Right lobe of liver (tissue), 6 donors: Measurements from ENCODE around the gene SERPIND1. TPM values are rescaled to one million over a fixed set of nuclear protein-coding genes. Genes with fewer than 3 reads are reported as not detected.

ENCODE experiments used
- ATAC-seq, 4 donors: fragments of 200-7000 bp; cut with Tn5 transposase; one replicate each; pipeline ENCODE4 v1.9.1; 2020; ENCODE audit warnings: mild to moderate bottlenecking in 4 of 4, moderate library complexity in 4 of 4
- DNase-seq, 3 donors: peaks; one replicate each; pipeline ENCODE4 v3.0.0-alpha.2; 2020
- H3K27ac ChIP-seq, 3 donors: fragments of 200-600 bp; one replicate each; pipeline ENCODE4 v1.8.0; 2022
- H3K27me3 ChIP-seq, 2 donors: fragments of 200-600 bp; one replicate each; pipeline ENCODE4 v1.8.0; 2022
- H3K36me3 ChIP-seq, 4 donors: fragments of 200-600 bp; sonication (generic) in 1 of 4; one replicate each; pipeline versions ENCODE4 v1.5.1 to v1.8.0; 2017 to 2022; ENCODE audit warnings: control low read depth in 1 of 4
- H3K4me1 ChIP-seq, 4 donors: fragments of 200-600 bp; sonication (generic) in 1 of 4; one replicate each; pipeline versions ENCODE4 v1.5.1 to v1.8.0; 2017 to 2022; ENCODE audit warnings: control low read depth in 1 of 4
- H3K4me3 ChIP-seq, 3 donors: fragments of 200-600 bp; one replicate each; pipeline ENCODE4 v1.8.0; 2022
- H3K9me3 ChIP-seq, 4 donors: fragments of 200-600 bp; sonication (generic) in 1 of 4; one replicate each; pipeline versions ENCODE4 v1.5.1 to v1.8.0; 2017 to 2022; ENCODE audit warnings: control low read depth in 1 of 4
- CTCF ChIP-seq, 4 donors: fragments of 200-600 bp in 3 of 4; fragments of 450-650 bp in 1 of 4; IDR thresholded peaks; one replicate each; pipeline versions ENCODE4 v1.5.1 to v1.8.0; 2016 to 2022; ENCODE audit warnings: antibody characterized with exemption in 4 of 4, mild to moderate bottlenecking in 2 of 4
- POLR2A ChIP-seq: fragments of 450-650 bp; IDR thresholded peaks from one replicate; pipeline ENCODE4 v1.6.1; 2017; ENCODE audit warnings: antibody characterized with exemption, mild to moderate bottlenecking
- WGBS: methylation state at CpG from one replicate; pipeline ENCODE4 v1.1.6; 2018; ENCODE audit warnings: low coverage, low lambda C conversion rate; ENCODE audit not compliant: insufficient coverage; ENCODE audit errors: missing lambda C conversion rate; 5-methylcytosine and 5-hydroxymethylcytosine counted together
- intact Hi-C, 2 donors: fragments of 100-400 bp; cut with DNase I; formaldehyde crosslinking; loops; one replicate each; pipeline versions ENCODE4 v1.11.2 to v1.14.1; 2022
- total RNA-seq, 6 experiments: library from RNA; depleted of rRNA in 2 of 6; stranded (reverse); fragments of >200 nt in 2 of 6; fragmentation: NEBNext Ultra II Directional in 3 of 6; extraction: Animal tissue kit (Norgen Biotek cat#: 25700) in 3 of 6; gene quantifications; one replicate each; pipeline versions ENCODE4 v1.1.0 to v1.2.4, GENCODE V29; 2016 to 2023
- donor health status: DM: no; HTN: yes; CAD: no.
- donor health status: DM: no; HTN: no; CAD: no.
- donor health status: DM: no; HTN: no; CAD: no.
- donor health status: DM: no; HTN: yes; CAD: no.
- donor health status: DM: no; HTN: yes; CAD: no.

SERPIND1 gene
- total RNA-seq, 6 experiments from 2014 or later = 49.7 to 615 (median 331) TPM

- H3K4me1 ChIP-seq = no peaks in the 10 kb centered on the region
- DNase-seq = peak in 1 of 3 donors; percentile 11
- ATAC-seq = no peak
- no peaks in the 10 kb centered on the region for H3K27me3 ChIP-seq
- TF ChIP-seq CTCF (IDR thresholded peaks at IDR 0.05) = no peak
- TF ChIP-seq POLR2A = no peak
- H3K4me3 ChIP-seq = no peak overlapping the region
- no peak overlapping the region for H3K27ac ChIP-seq
- intact Hi-C loops = no loop called here
- WGBS = 91% methylated on average over 3 of the region's 5 CpGs
- H3K36me3 ChIP-seq = peaks cover 0 to 69% (median 14%) of the 10 kb centered on the region in 4 donors
- no peaks in the 10 kb centered on the region for H3K9me3 ChIP-seq
These were observed 38.2 kb downstream of the SERPIND1 start for GRCh38 chr22:20811971-20812660.

GRCh38 chr22:20813056-20813455, 39.1 kb downstream of the SERPIND1 start:
- Histone ChIP-seq H3K27ac (no peak overlapping the region), H3K36me3 (peaks cover 0 to 69% (median 12%) of the 10 kb centered on the region in 4 donors), H3K9me3 (no peaks in the 10 kb centered on the region), H3K4me3 (no peak overlapping the region), H3K4me1 (no peaks in the 10 kb centered on the region), H3K27me3 (no peaks in the 10 kb centered on the region)
- intact Hi-C loops = no loop called here
- ATAC-seq (no peak), DNase-seq (peak in 1 of 3 donors; percentile 12)
- TF ChIP-seq CTCF (IDR thresholded peaks at IDR 0.05) = no peak
- TF ChIP-seq POLR2A = no peak
- WGBS = 100% methylated on average over 2 of the region's 4 CpGs

GRCh38 chr22:20814221-20814808, 40.4 kb downstream of the SERPIND1 start:
- intact Hi-C loops = no loop called here
- no peaks in the 10 kb centered on the region for H3K27me3 ChIP-seq
- TF ChIP-seq POLR2A (no peak), CTCF (IDR thresholded peaks at IDR 0.05) (no peak)
- ATAC-seq (no peak), DNase-seq (no peak)
- H3K4me3 ChIP-seq = no peak overlapping the region
- H3K36me3 ChIP-seq = peaks cover 0 to 76% (median 13%) of the 10 kb centered on the region in 4 donors
- H3K27ac ChIP-seq = no peak overlapping the region
- H3K4me1 ChIP-seq = no peaks in the 10 kb centered on the region
- no peaks in the 10 kb centered on the region for H3K9me3 ChIP-seq
- 84% methylated on average over 5 of the region's 5 CpGs for WGBS

GRCh38 chr22:20815477-20816050, 41.7 kb downstream of the SERPIND1 start:
- TF ChIP-seq POLR2A = no peak
- TF ChIP-seq CTCF (IDR thresholded peaks at IDR 0.05) = no peak
- no peak for ATAC-seq
- Histone ChIP-seq H3K27me3 (no peaks in the 10 kb centered on the region), H3K9me3 (no peaks in the 10 kb centered on the region), H3K4me1 (no peaks in the 10 kb centered on the region), H3K4me3 (no peak overlapping the region), H3K36me3 (peaks cover 0 to 80% (median 18%) of the 10 kb centered on the region in 4 donors), H3K27ac (no peak overlapping the region)
- intact Hi-C loops = no loop called here
- 96% methylated on average over 8 of the region's 9 CpGs for WGBS
- no peak for DNase-seq
